HG03432 (cell line): ENCODE data around the gene CKAP2L.
"Not testable (repeated sequence)": the region's sequence is repeated elsewhere in the genome, so short reads cannot be mapped to it uniquely, and the experiment has no call there.

ENCODE experiments used
- ATAC-seq: cut with Tn5 transposase; IDR thresholded peaks from one replicate; pipeline ENCODE4 v1.9.1; 2021; ENCODE audit warnings: mild to moderate bottlenecking, moderate library complexity; ENCODE audit not compliant: unreplicated experiment

The CKAP2L gene

GRCh38 chr2:112712465-112712864 is 51.9 kb downstream of the CKAP2L start:
- ATAC-seq: no peak

DNA sequence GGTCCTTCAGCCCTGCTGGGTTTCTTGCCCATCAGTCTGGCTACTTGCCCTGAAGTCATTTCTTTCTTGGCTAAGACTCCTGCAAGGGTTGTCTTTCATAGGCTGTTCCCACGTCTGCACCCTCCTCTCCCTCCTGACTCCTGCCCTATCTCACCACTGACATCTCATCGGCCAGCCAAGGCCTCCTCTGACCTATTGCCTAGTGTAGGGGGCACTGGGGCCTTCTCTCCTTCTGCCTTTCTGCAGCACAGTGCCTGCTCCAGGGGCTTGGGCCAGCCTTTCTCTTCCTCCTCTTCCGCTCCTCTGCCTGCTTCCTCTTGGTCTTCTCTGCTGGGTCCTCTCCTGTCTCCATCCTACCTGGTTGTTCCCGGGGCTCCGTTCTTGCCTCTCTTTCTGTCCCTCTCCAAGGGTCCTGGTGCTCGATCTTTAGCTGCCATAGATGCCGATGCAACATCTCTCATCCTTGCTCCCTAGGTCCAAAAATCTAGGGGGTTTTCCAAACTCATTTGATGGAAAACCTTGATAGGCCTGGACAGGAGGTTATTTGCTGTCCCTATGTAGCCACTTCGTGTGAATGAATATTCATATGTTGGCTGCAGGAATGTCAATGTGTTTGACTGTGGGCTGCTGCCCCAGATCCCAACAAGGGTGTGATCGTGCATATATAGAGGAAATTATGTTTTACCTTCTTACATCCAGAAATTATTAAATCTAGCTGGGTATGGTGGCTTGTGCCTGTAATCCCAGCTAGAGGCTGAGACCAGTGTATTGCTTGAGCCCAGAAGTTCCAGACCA is 53.3 kb downstream of the CKAP2L start:
- no peak for ATAC-seq

GRCh38 chr2:112709703-112710102 is 54.7 kb downstream of the CKAP2L start:
- no peak for ATAC-seq

DNA sequence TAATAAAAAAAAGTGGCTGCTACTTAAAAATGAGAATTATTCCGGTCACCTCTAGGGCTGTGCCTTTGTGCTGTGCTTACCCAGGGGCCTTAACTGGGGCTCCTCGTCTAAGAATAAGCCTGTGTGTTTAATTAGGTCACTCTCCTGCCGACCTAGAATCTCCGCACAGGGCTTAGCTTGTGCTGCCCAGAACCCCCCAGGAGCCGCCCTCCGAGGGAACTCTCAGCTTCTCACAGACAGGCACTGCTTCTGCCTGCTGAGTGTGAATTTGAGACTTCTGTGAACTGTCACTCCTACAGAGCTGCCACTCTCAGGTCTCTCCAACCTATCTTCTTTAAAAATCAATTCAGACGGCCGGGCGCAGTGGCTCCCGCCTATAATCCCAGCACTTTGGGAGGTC is 55.4 kb downstream of the CKAP2L start:
- ATAC-seq: no peak

GRCh38 chr2:112706947-112707346 is 57.5 kb downstream of the CKAP2L start:
- not testable (repeated sequence) for ATAC-seq

GRCh38 chr2:112706170-112706664 is 58.2 kb downstream of the CKAP2L start:
- ATAC-seq: peak; percentile 50

DNA sequence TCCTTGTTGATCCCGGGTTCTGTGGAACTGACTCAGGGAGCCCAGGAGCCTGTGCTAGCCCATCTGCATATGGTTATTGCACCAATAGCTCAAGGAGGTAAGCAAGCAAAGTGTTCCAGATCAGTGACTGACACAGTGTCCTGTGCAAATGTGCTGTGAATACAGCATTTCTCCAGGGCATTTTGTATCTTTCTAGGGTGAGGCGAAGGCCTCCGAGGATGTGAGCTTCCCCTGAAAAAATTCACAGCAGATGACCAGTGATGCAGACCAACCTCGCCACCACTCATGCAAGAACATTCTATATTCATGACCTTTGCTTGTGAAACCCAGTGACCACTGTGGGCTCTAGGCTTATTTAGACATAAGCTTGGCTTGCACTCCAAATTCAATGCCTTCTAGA is 58.8 kb downstream of the CKAP2L start:
- ATAC-seq: no peak

GRCh38 chr2:112703684-112704083 is 60.7 kb downstream of the CKAP2L start:
- no peak for ATAC-seq

GRCh38 chr2:112701052-112701451 is 63.4 kb downstream of the CKAP2L start:
- ATAC-seq: no peak

- ATAC-seq: no peak
These were observed 64.3 kb downstream of the CKAP2L start for GRCh38 chr2:112699984-112700667.

GRCh38 chr2:112698834-112699515 is 65.4 kb downstream of the CKAP2L start:
- no peak for ATAC-seq

- ATAC-seq: no peak
These were observed 70.2 kb downstream of the CKAP2L start for GRCh38 chr2:112694182-112694581.

- ATAC-seq: no peak
These were observed 70.8 kb downstream of the CKAP2L start for GRCh38 chr2:112693596-112693995.

- ATAC-seq: no peak
These were observed 71.5 kb downstream of the CKAP2L start for GRCh38 chr2:112692918-112693317.

DNA sequence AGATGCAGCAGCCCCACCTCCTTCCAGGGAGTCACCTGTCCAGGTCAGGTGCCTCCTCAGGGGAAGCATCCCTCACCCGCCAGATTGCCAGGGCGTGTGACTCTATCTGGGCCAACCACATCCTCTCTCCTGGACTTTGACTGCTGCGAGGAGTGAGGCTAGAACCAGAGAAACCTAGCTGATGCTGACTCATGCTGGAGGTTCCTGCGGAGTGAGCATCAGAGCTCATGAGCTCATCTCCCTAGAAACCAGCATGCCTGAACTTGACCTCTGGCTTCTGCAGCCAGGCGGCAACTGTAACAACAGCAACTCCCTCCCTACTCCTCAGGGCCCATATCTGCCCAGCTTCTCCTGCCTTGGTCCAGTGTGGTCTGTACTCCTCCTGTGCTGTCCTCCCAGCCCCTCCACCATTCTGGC is 71.9 kb downstream of the CKAP2L start:
- ATAC-seq: peak; percentile 93

DNA sequence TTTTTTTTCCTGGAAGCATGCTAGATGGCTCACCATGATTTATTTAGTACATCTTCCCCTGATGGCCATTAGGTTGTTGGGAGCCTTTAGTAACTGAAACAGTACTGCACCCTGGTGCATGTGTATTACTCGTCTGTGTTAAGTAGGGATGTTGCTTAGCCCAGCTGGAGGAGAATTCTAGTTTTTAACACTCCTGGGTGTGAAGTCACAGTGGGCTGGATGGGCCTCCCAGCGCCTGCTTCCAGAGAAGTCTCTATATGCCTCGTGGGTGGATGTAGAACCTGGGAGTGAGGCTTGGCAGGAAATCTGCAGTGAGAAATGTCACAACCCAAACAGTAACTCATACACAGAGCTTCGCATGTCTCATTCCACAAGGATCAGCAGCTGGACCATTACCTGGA is 72.5 kb downstream of the CKAP2L start:
- ATAC-seq: no peak

DNA sequence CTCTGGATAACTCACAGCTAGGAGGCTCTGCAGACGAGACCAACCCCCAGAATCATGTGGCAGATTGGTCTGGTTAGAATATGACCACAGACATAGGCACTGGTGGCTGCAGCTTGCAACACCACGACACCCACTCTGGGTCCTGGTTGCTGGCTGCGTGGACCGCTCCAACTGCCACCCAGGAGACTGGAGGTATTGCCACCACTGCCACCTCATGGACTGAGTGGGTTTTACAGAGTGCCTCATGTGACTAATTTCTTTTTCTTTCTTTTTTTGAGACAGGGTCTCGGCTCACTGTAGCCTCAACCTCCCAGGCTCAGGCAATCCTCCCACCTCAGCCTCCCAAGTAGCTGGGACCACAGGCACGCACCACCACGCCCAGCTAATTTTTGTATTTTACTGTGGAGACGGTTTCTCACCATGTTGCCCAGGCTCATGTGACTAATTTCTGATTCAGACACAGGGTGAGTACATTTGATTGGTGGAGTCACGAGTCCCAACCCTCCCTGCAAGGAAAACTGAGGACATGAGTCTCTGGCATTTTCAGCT is 73.5 kb downstream of the CKAP2L start:
- ATAC-seq: peak; percentile 50

GRCh38 chr2:112688086-112688880 is 76.1 kb downstream of the CKAP2L start:
- ATAC-seq: no peak

DNA sequence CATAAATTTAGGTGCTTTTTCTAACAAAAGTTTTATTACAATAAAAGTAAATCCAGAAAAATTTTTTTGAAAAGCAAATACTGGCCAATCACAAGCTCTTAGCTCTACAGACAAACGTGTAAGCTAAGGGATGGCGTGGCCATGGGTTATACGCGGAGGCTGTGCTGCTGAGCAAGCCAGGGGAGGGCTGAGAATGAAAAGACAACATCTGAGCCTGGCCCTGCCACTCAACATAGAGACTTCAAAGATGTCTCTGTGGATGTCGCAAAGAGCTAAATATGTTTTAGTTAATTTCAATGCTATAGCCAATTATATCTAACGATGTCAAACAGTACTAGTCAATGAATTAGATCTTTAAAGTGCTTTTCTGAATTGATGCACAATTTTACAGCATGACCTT is 76.9 kb downstream of the CKAP2L start:
- ATAC-seq: no peak
